GM12878 (cell line): ENCODE results near the gene PUDP. TPM values are rescaled to one million over a fixed set of nuclear protein-coding genes. Genes with fewer than 3 reads are reported as not detected.
A peak's percentile ranks its signal among the peaks of the same experiment; 100 is the strongest.

ENCODE experiments used
- ATAC-seq: fragments of 200-7000 bp; cut with Tn5 transposase; 3 replicates; pipeline ENCODE4 v1.9.1; 2020; ENCODE audit warnings: mild to moderate bottlenecking, moderate library complexity
- BruUV-seq: library from RNA; stranded (reverse); fragments of 400-500 nt; replicated peaks from 2 replicates; lab custom pipeline; 2021; lab: Mats Ljungman, UMichigan
- CTCF ChIA-PET: fragments of 300-600 bp; sonication (Branson Sonifier 250); formaldehyde crosslinking; extraction: SDS; loops from one replicate; lab custom pipeline; 2021; ENCODE audit warnings: inconsistent platforms; lab: Yijun Ruan, JAX
- POLR2A ChIA-PET: fragments of 350-600 bp; formaldehyde crosslinking; extraction: SDS; loops from one replicate; lab custom pipeline; 2021; ENCODE audit warnings: inconsistent platforms; lab: Charles Lee
- RAD21 ChIA-PET: fragments of 300-600 bp; sonication (Branson Sonifier 250); formaldehyde crosslinking; loops from one replicate; lab custom pipeline; 2023; ENCODE audit warnings: antibody characterized with exemption; ENCODE audit not compliant: unreplicated experiment; lab: Charles Lee
- SMC1A ChIA-PET: fragments of 300-600 bp; sonication (Branson Sonifier 250); formaldehyde crosslinking; loops from one replicate; lab custom pipeline; 2023; ENCODE audit not compliant: unreplicated experiment, uncharacterized antibody; lab: Charles Lee
- DNase-seq: peaks from one replicate; pipeline ENCODE4 v3.0.0-alpha.2; 2011; ENCODE audit warnings: low read depth, low spot score
- FAIRE-seq: peaks from 3 replicates; lab custom pipeline; 2011; peaks lifted over from hg19 to GRCh38; lab: Jason Lieb, UNC
- H2AFZ ChIP-seq: 2 replicates; pipeline ENCODE4 v1.6.0; 2011; ENCODE audit warnings: low read depth, low read length, control low read depth; ENCODE audit not compliant: control insufficient read depth
- H3K27ac ChIP-seq: 2 replicates; pipeline ENCODE4 v1.5.1; 2011; ENCODE audit warnings: control low read depth; ENCODE audit not compliant: control insufficient read depth, insufficient read depth
- H3K27me3 ChIP-seq, 2 experiments: replicated peaks in 1 of 2; 2 replicates each; pipeline versions ENCODE4 v1.6.0 to v1.6.1; 2011; ENCODE audit warnings: low read length in 1 of 2; ENCODE audit not compliant: control insufficient read depth in 2 of 2, insufficient read depth in 2 of 2
- H3K36me3 ChIP-seq, 2 experiments: 2 replicates each; pipeline ENCODE4 v1.5.1; 2011; ENCODE audit warnings: low read length in 1 of 2; ENCODE audit not compliant: control insufficient read depth in 2 of 2, insufficient read depth in 2 of 2
- H3K4me1 ChIP-seq: 2 replicates; pipeline ENCODE4 v1.6.1; 2011; ENCODE audit warnings: mild to moderate bottlenecking, low read length, moderate library complexity, mixed read lengths; ENCODE audit not compliant: control insufficient read depth, insufficient read depth
- H3K4me2 ChIP-seq: 2 replicates; pipeline ENCODE4 v1.6.0; 2011; ENCODE audit warnings: control low read depth; ENCODE audit not compliant: control insufficient read depth, insufficient read depth
- H3K4me3 ChIP-seq: fragments of 200-600 bp; sonication (generic); 2 replicates; pipeline ENCODE4 v1.5.1; 2016
- H3K79me2 ChIP-seq: 2 replicates; pipeline ENCODE4 v1.6.0; 2011; ENCODE audit warnings: low read length; ENCODE audit not compliant: control insufficient read depth, insufficient read depth
- H3K9ac ChIP-seq: 2 replicates; pipeline ENCODE4 v1.8.0; 2011; ENCODE audit warnings: low read length, control low read depth, mixed read lengths; ENCODE audit not compliant: control insufficient read depth, insufficient read depth
- H3K9me3 ChIP-seq: replicated peaks from 3 replicates; pipeline ENCODE4 v1.5.1; 2011; ENCODE audit warnings: mild to moderate bottlenecking, low read length; ENCODE audit not compliant: control insufficient read depth, insufficient read depth
- H4K20me1 ChIP-seq: 2 replicates; pipeline ENCODE4 v1.6.0; 2011; ENCODE audit not compliant: control insufficient read depth, insufficient read depth
- BHLHE40 ChIP-seq, 2 experiments: fragments of 450-650 bp in 1 of 2; IDR thresholded peaks; 2 replicates each; pipeline ENCODE4 v1.6.1; 2011 to 2017; ENCODE audit warnings: low read depth in 2 of 2, borderline replicate concordance in 1 of 2, improper control_type of control experiment in 1 of 2, low read length in 1 of 2, mild to moderate bottlenecking in 1 of 2
- ESRRA ChIP-seq: IDR thresholded peaks from 2 replicates; pipeline ENCODE4 v1.6.1; 2012; ENCODE audit warnings: mild to moderate bottlenecking, low read length, improper control_type of control experiment
- EZH2 ChIP-seq: IDR thresholded peaks from 2 replicates; pipeline ENCODE4 v1.6.1; 2012; ENCODE audit warnings: low read depth, mild to moderate bottlenecking, control low read depth, inconsistent platforms, low read length, borderline replicate concordance; ENCODE audit not compliant: control insufficient read depth
- FOXK2 ChIP-seq: fragments of 450-650 bp; IDR thresholded peaks from 2 replicates; pipeline ENCODE4 v1.6.1; 2017; ENCODE audit warnings: mild to moderate bottlenecking, moderate library complexity
- IRF5 ChIP-seq: fragments of 450-650 bp; IDR thresholded peaks from 2 replicates; pipeline ENCODE4 v1.6.1; 2017; ENCODE audit warnings: borderline replicate concordance
- KAT2A ChIP-seq: conservative IDR thresholded peaks from 2 replicates; pipeline ENCODE4 v1.6.1; 2011; ENCODE audit warnings: low read depth, low read length; ENCODE audit not compliant: control insufficient read depth
- MEF2B ChIP-seq: fragments of 450-650 bp; IDR thresholded peaks from 2 replicates; pipeline ENCODE4 v1.6.1; 2018; ENCODE audit warnings: mild to moderate bottlenecking, moderate library complexity; ENCODE audit not compliant: partially characterized antibody, poor library complexity, severe bottlenecking
- MLLT1 ChIP-seq: fragments of 450-650 bp; IDR thresholded peaks from 2 replicates; pipeline ENCODE4 v1.6.1; 2016; ENCODE audit warnings: mild to moderate bottlenecking
- NR2F1 ChIP-seq: fragments of 450-650 bp; conservative IDR thresholded peaks from 2 replicates; pipeline ENCODE4 v1.6.1; 2017; ENCODE audit warnings: mild to moderate bottlenecking
- SIX5 ChIP-seq: IDR thresholded peaks from 2 replicates; pipeline ENCODE4 v1.6.1; 2011; ENCODE audit warnings: mild to moderate bottlenecking, low read depth, low read length, moderate library complexity; ENCODE audit not compliant: severe bottlenecking
- SP1 ChIP-seq: IDR thresholded peaks from one replicate; pipeline ENCODE4 v1.6.1; 2011; ENCODE audit warnings: low read depth, low read length
- SRF ChIP-seq, 2 experiments: IDR thresholded peaks; 2 replicates each; pipeline ENCODE4 v1.6.1; 2011; ENCODE audit warnings: low read depth in 2 of 2, low read length in 2 of 2, mild to moderate bottlenecking in 1 of 2, moderate library complexity in 1 of 2
- TCF3 ChIP-seq: IDR thresholded peaks from 2 replicates; pipeline ENCODE4 v1.6.1; 2012; ENCODE audit warnings: low read depth, mild to moderate bottlenecking, low read length, borderline replicate concordance; ENCODE audit not compliant: insufficient read depth
- YBX1 ChIP-seq: fragments of 450-650 bp; IDR thresholded peaks from 2 replicates; pipeline ENCODE4 v1.6.1; 2016; ENCODE audit warnings: antibody characterized with exemption
- WGBS: methylation state at CpG from one replicate; pipeline ENCODE4 v1.1.6; 2016; ENCODE audit warnings: low lambda C conversion rate; ENCODE audit not compliant: insufficient replicate concordance, insufficient coverage; ENCODE audit errors: missing lambda C conversion rate; 5-methylcytosine and 5-hydroxymethylcytosine counted together
- in situ Hi-C: fragments of 300-500 bp; cut with MboI; formaldehyde crosslinking; loops from 9 replicates; pipeline ENCODE4 v1.14.3; 2018; ENCODE audit warnings: mixed read lengths
- intact Hi-C: fragments of 100-400 bp; cut with micrococcal nuclease; formaldehyde crosslinking; loops from one replicate; pipeline ENCODE4 v1.14.2; 2022; ENCODE audit not compliant: unreplicated experiment
- polyA plus RNA-seq, 11 experiments: library from polyadenylated mRNA; depleted of rRNA in 4 of 11; unstranded in 6 of 11; stranded (reverse) in 5 of 11; fragments of >200 nt; fragmentation: Nextera tagmentation in 4 of 11; fragmentation: Illumina TruSeq in 1 of 11; extraction: Ambion mirVana in 4 of 11; extraction: Trizol in 1 of 11; gene quantifications; 1 replicate in 1 of 11; 2 replicates in 10 of 11; pipeline versions ENCODE4 v1.2.1 to v1.2.3, GENCODE V29; 2011 to 2016; ENCODE audit warnings: inconsistent platforms in 2 of 11, missing spikeins in 2 of 11, low read depth in 1 of 11
- total RNA-seq, 4 experiments: library from RNA; depleted of rRNA in 3 of 4; stranded (reverse); fragments of >200 nt in 3 of 4; fragmentation: Illumina TruSeq in 1 of 4; extraction: Trizol in 1 of 4; gene quantifications; 2 replicates each; pipeline versions ENCODE4 v1.2.1 to v1.2.3, GENCODE V29; 2013 to 2021

The PUDP gene
- total and polyA plus RNA-seq, 10 of the 15 experiments (the other 5 are each of a cell fraction or from before 2014, with no cell fraction given) = 30.8 to 83.5 (median 61.7) TPM

- TF ChIP-seq MLLT1 (no peak), ESRRA (no peak), FOXK2 (no peak), MEF2B (peak; percentile 40), SRF (IDR thresholded peaks at IDR 0.05; ENCODE audit: low read depth in 2 of 2, low read length in 2 of 2) (0 out of 4 replicates have a peak, but pooled peaks of 1 of the 2 experiments have one; percentile 15), TCF3 (peak; percentile 91), NR2F1 (peak; percentile 99), EZH2 (no peak)
Measured at GRCh38 chrX:7115557-7115956, 32.4 kb downstream of the PUDP start (continued).

- no peaks in the 10 kb centered on the region for H3K27me3 ChIP-seq
- in situ Hi-C loops = no loop called here
- ChIA-PET SMC1A (interaction anchor here (0.9 to 6.9 kb wide), 10 partner anchors 10 to 373 kb away, joined by 3 to 80 read pairs (median 14); partner anchors contain the start of genes PUDP and STS), POLR2A (interaction anchor here (0.6 to 10.2 kb wide), 8 partner anchors 9 to 152 kb away, joined by 4 to 117 read pairs (median 5); partner anchors contain the start of genes PUDP and STS), RAD21 (interaction anchor here (0.9 to 10.2 kb wide), 7 partner anchors 10 to 372 kb away, joined by 3 to 127 read pairs (median 17); partner anchors contain the start of genes PUDP and STS), CTCF (interaction anchor here (1.2 to 5.2 kb wide), 4 partner anchors 21 to 35 kb away, joined by 3 to 34 read pairs (median 18); partner anchors contain the start of gene STS)
- no peaks in the 10 kb centered on the region for H4K20me1 ChIP-seq
- 98% methylated on average over 7 of the region's 7 CpGs for WGBS
- ATAC-seq = no peak
- peaks cover 0 to 6% of the 10 kb centered on the region in 2 experiments; a peak in 3 of 4 replicates for H3K36me3 ChIP-seq
- no peak overlapping the region for H3K9ac ChIP-seq
- H3K79me2 ChIP-seq = peaks cover 37% of the 10 kb centered on the region
- intact Hi-C loops = no loop called here
- peaks cover 80% of the 10 kb centered on the region for H3K4me1 ChIP-seq
- TF ChIP-seq SIX5 = no peak
- TF ChIP-seq SP1 = no peak
- no peak for TF ChIP-seq IRF5
- no peak for TF ChIP-seq YBX1
- no peak for TF ChIP-seq BHLHE40 (IDR thresholded peaks at IDR 0.05; ENCODE audit: borderline replicate concordance in 1 of 2, low read depth in 2 of 2, low read length in 1 of 2)
- TF ChIP-seq KAT2A = no peak
- TF ChIP-seq, all 136 proteins: peak for 0
- H3K9me3 ChIP-seq = peaks cover 1% of the 10 kb centered on the region; the same call in 2 of the 3 replicates
- no peak overlapping the region for H3K4me3 ChIP-seq
- no TSS peak for BruUV-seq
- H3K27ac ChIP-seq = peak overlapping the region; percentile 99
- H2AFZ ChIP-seq = no peak overlapping the region
- no peak for DNase-seq
- no peak for FAIRE-seq
- no peak overlapping the region for H3K4me2 ChIP-seq
Measured at GRCh38 chrX:7112071-7112470, 35.9 kb downstream of the PUDP start.
